ENCODE results near the gene SPECC1L.

- no peak for TF ChIP-seq CTCF (IDR thresholded peaks at IDR 0.05; ENCODE audit: insufficient read depth, low read length, poor library complexity, severe bottlenecking)
- TF ChIP-seq EZH2phosphoT487 (conservative IDR thresholded peaks at IDR 0.05; ENCODE audit: low read length): no peak
Observed at GRCh38 chr22:24437091-24437490, 166.5 kb downstream of the SPECC1L start.

Measured in SU-DHL-6 (cell line).